Karpas-422 (cell line): ENCODE data around the gene TMEM240. TPM values are rescaled to one million over a fixed set of nuclear protein-coding genes. Genes with fewer than 3 reads are reported as not detected.
"Not testable (repeated sequence)": the region's sequence is repeated elsewhere in the genome, so short reads cannot be mapped to it uniquely, and the experiment has no call there.

Experiments used
- DNase-seq: peaks from one replicate; pipeline ENCODE4 v3.0.0-alpha.2; 2015
- H2AFZ ChIP-seq: fragments of 200-600 bp; sonication (generic); 2 replicates; pipeline ENCODE4 v1.6.1; 2014; ENCODE audit warnings: antibody characterized with exemption, low read length, mixed read lengths
- H3K27ac ChIP-seq: fragments of 200-600 bp; sonication (generic); 2 replicates; pipeline ENCODE4 v1.5.1; 2014; ENCODE audit warnings: mild to moderate bottlenecking, low read length, moderate library complexity
- H3K27me3 ChIP-seq: fragments of 200-600 bp; sonication (generic); 2 replicates; pipeline ENCODE4 v1.6.1; 2014; ENCODE audit warnings: low read length, mixed read lengths
- H3K36me3 ChIP-seq: fragments of 200-600 bp; sonication (generic); 2 replicates; pipeline ENCODE4 v1.6.1; 2014; ENCODE audit warnings: low read length, mixed read lengths; ENCODE audit not compliant: insufficient read depth
- H3K4me1 ChIP-seq: fragments of 200-600 bp; sonication (generic); 2 replicates; pipeline ENCODE4 v1.6.1; 2014; ENCODE audit warnings: mild to moderate bottlenecking, low read length, mixed read lengths
- H3K4me2 ChIP-seq: fragments of 200-600 bp; sonication (generic); 2 replicates; pipeline ENCODE4 v1.6.1; 2014; ENCODE audit warnings: low read length, low read depth, mild to moderate bottlenecking; ENCODE audit not compliant: poor library complexity, severe bottlenecking
- H3K4me3 ChIP-seq: fragments of 200-600 bp; sonication (generic); 2 replicates; pipeline ENCODE4 v1.5.1; 2014; ENCODE audit warnings: mild to moderate bottlenecking, antibody characterized with exemption, low read length, mixed read lengths
- H3K79me2 ChIP-seq: fragments of 200-600 bp; sonication (generic); 2 replicates; pipeline ENCODE4 v1.6.1; 2014; ENCODE audit warnings: mild to moderate bottlenecking, low read length, mixed read lengths
- H3K9ac ChIP-seq: fragments of 200-600 bp; sonication (generic); 2 replicates; pipeline ENCODE4 v1.6.0; 2014; ENCODE audit warnings: low read length
- H3K9me2 ChIP-seq: fragments of 200-600 bp; sonication (generic), shearing (Covaris generic); replicated peaks from 2 replicates; pipeline ENCODE4 v1.6.0; 2014; ENCODE audit warnings: mild to moderate bottlenecking, low read length, moderate library complexity; ENCODE audit not compliant: insufficient read depth
- H3K9me3 ChIP-seq: fragments of 300-700, 200-600 bp; sonication (generic); 2 replicates; pipeline ENCODE4 v1.6.1; 2014; ENCODE audit warnings: low read length, mixed read lengths
- H4K20me1 ChIP-seq: fragments of 200-600 bp; sonication (generic); 2 replicates; pipeline ENCODE4 v1.6.1; 2014; ENCODE audit warnings: mild to moderate bottlenecking, antibody characterized with exemption, low read length, low read depth; ENCODE audit not compliant: insufficient read depth
- total RNA-seq: library from RNA; depleted of rRNA; stranded (reverse); fragments of >200 nt; shearing (Covaris generic); gene quantifications from 2 replicates; pipeline ENCODE4 v1.2.3, GENCODE V29; 2014; ENCODE audit warnings: low replicate concordance

The TMEM240 gene
- total RNA-seq, 1 experiment from 2014 or later: not detected

DNA sequence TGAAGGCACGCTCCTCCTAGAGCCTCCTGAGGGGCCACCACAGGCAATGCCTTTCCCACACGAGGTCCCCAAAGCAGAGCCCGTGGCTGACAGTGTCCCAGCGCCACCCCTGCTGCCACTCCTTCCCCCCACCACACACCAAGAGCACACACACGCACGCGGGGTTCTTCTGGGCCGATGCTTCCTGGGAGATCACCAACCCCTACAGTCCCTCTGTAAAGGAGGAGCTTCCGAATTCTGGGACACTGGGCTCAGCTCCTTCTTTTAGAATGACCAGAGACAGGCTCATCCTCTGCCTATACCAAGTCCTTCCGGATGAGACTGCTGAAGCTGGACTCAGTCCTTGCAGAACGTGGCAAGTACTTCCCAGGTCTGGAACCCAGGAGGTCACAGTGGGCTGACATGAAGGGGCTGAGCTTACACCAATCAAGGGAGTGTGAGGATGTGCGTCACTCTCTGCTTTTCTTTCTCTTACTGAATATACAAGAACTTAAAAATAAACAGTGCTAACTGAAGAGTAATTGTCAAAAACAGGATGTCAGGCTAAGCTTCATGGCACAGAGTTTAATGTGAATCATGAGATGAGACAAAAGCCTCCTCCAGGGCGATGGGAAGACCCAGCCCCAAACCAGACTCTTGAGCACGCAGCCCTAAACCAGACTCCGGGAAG lies 21.5 kb upstream of the TMEM240 start:
- Histone ChIP-seq H3K4me1 (no peaks in the 10 kb centered on the region; the same call in 1 of the 2 replicates), H3K9me3 (no peaks in the 10 kb centered on the region), H4K20me1 (peaks cover 28% of the 10 kb centered on the region), H3K27me3 (no peaks in the 10 kb centered on the region), H3K9me2 (no peaks in the 10 kb centered on the region), H2AFZ (no peak overlapping the region), H3K4me2 (no peak overlapping the region), H3K36me3 (peaks cover 21% of the 10 kb centered on the region; the same call in 1 of the 2 replicates), H3K27ac (no peak overlapping the region), H3K9ac (no peak overlapping the region), H3K79me2 (peaks cover 42% of the 10 kb centered on the region), H3K4me3 (no peak overlapping the region)
- DNase-seq: no peak

DNA sequence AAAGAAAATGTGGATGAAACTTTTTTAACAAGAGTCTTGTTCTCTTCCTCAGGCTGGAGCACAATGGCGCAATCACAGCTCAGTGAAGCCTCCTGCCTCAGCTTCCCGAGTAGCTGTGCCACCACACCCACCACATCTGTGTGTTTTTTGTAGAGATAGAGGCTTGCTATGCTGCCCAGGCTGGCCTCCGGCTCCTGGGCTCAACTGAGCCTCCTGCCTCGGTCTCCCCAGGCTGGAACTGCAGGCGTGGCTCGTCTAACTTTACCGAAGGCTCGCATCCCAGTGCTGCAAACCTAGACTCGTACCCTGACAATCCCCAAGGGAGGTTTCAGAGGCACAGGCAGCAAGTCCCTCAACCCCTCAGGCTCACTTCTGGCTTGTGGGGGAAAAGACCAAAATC lies 19.8 kb upstream of the TMEM240 start:
- Histone ChIP-seq H3K4me2 (no peak overlapping the region), H3K9me3 (no peaks in the 10 kb centered on the region), H3K79me2 (peaks cover 25% of the 10 kb centered on the region), H3K36me3 (peaks cover 14% of the 10 kb centered on the region; the same call in 1 of the 2 replicates), H3K4me1 (no peaks in the 10 kb centered on the region; the same call in 1 of the 2 replicates), H4K20me1 (peaks cover 14% of the 10 kb centered on the region; the same call in 1 of the 2 replicates), H3K4me3 (no peak overlapping the region), H3K9ac (no peak overlapping the region), H3K27ac (no peak overlapping the region), H3K27me3 (no peaks in the 10 kb centered on the region), H2AFZ (no peak overlapping the region), H3K9me2 (no peaks in the 10 kb centered on the region)
- DNase-seq: no peak

- H3K4me2 ChIP-seq: no peak overlapping the region
- no peak for DNase-seq
- H3K9me3 ChIP-seq: no peaks in the 10 kb centered on the region
Observed at GRCh38 chr1:1559066-1559465, 18.6 kb upstream of the TMEM240 start.

GRCh38 chr1:1558591-1558990 lies 18.2 kb upstream of the TMEM240 start:
- Histone ChIP-seq H3K27ac (no peak overlapping the region), H3K9me3 (no peaks in the 10 kb centered on the region), H3K9ac (no peak overlapping the region), H3K36me3 (peaks cover 4% of the 10 kb centered on the region; the same call in 1 of the 2 replicates), H3K9me2 (no peaks in the 10 kb centered on the region), H3K4me2 (no peak overlapping the region), H3K4me1 (no peaks in the 10 kb centered on the region; the same call in 1 of the 2 replicates), H3K4me3 (no peak overlapping the region), H3K79me2 (peaks cover 15% of the 10 kb centered on the region; the same call in 1 of the 2 replicates), H3K27me3 (no peaks in the 10 kb centered on the region), H2AFZ (no peak overlapping the region), H4K20me1 (0 out of 2 replicates have a peak, but pooled peaks cover 6% of the 10 kb centered on the region)
- DNase-seq: no peak

More at GRCh38 chr1:1559066-1559465, 18.6 kb upstream of the TMEM240 start:
- Histone ChIP-seq H3K9ac (no peak overlapping the region), H3K4me3 (no peak overlapping the region), H4K20me1 (0 out of 2 replicates have a peak, but pooled peaks cover 6% of the 10 kb centered on the region), H3K9me2 (no peaks in the 10 kb centered on the region), H3K4me1 (no peaks in the 10 kb centered on the region; the same call in 1 of the 2 replicates), H3K27ac (no peak overlapping the region), H3K27me3 (no peaks in the 10 kb centered on the region), H2AFZ (no peak overlapping the region), H3K36me3 (peaks cover 7% of the 10 kb centered on the region; the same call in 1 of the 2 replicates), H3K79me2 (peaks cover 16% of the 10 kb centered on the region)

DNA sequence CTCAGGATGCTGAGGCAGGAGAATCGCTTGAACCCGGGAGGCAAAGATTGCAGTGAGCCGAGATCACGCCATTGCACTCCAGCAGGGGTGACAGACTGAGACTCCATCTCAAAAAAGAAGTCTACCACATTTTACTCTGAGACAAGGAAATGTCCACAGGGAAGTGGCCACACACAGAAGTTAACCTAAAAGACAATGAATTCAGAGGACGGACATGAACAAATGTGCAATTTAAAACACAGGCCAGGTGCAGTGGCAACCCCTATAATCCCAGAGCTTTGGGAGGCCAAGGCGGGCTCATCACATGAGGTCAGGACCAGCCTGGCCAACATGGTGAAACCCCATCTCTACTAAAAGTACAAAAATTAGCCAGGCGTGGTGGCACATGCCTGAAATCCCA lies 17.3 kb upstream of the TMEM240 start:
- not testable (repeated sequence) for H3K4me3 ChIP-seq, H3K9me2 ChIP-seq, H3K27ac ChIP-seq, H3K9ac ChIP-seq, H2AFZ ChIP-seq, H3K36me3 ChIP-seq, H3K4me1 ChIP-seq, H3K4me2 ChIP-seq, DNase-seq, H4K20me1 ChIP-seq, H3K27me3 ChIP-seq, H3K9me3 ChIP-seq
- peaks cover 15% of the 10 kb centered on the region; the same call in 1 of the 2 replicates for H3K79me2 ChIP-seq

- H3K4me2 ChIP-seq, H2AFZ ChIP-seq, H3K9me3 ChIP-seq, H3K27ac ChIP-seq, H3K27me3 ChIP-seq, DNase-seq, H3K9me2 ChIP-seq, H3K9ac ChIP-seq, H3K4me1 ChIP-seq, H3K36me3 ChIP-seq, H3K4me3 ChIP-seq, H4K20me1 ChIP-seq: not testable (repeated sequence)
- H3K79me2 ChIP-seq: peaks cover 13% of the 10 kb centered on the region; the same call in 1 of the 2 replicates
Observed at GRCh38 chr1:1556961-1557360, 16.5 kb upstream of the TMEM240 start.

DNA sequence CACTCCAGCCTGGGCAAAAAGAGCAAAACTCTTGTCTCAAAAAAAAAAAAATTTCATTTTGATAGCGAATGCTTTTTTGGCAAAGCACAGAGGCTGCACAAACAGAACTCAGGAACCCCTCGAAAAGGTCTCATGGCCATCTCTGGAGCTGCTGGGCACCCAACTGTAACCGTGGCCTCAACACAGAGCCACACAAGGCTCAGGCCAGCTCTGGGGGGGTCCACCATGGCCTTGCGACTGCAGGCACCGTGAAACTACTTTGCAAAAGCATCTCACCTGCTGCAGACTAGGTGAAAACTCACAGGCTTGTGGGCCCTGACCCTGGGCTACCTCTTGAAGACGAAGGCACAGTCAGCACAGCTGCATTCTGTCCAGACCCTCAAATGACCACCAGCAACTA lies 16.1 kb upstream of the TMEM240 start:
- DNase-seq: no peak
- Histone ChIP-seq H3K27me3 (no peaks in the 10 kb centered on the region), H3K27ac (no peak overlapping the region), H3K9me3 (no peaks in the 10 kb centered on the region), H3K4me3 (no peak overlapping the region), H3K4me1 (no peaks in the 10 kb centered on the region; the same call in 1 of the 2 replicates), H4K20me1 (peaks cover 9% of the 10 kb centered on the region; the same call in 1 of the 2 replicates), H3K4me2 (no peak overlapping the region), H3K9ac (no peak overlapping the region), H3K79me2 (0 out of 2 replicates have a peak, but pooled peaks cover 11% of the 10 kb centered on the region), H3K36me3 (no peaks in the 10 kb centered on the region), H3K9me2 (no peaks in the 10 kb centered on the region), H2AFZ (no peak overlapping the region)

GRCh38 chr1:1554926-1555915 lies 14.8 kb upstream of the TMEM240 start:
- DNase-seq: no peak
- Histone ChIP-seq H4K20me1 (peaks cover 7% of the 10 kb centered on the region; the same call in 1 of the 2 replicates), H3K27ac (no peak overlapping the region), H3K9me2 (no peaks in the 10 kb centered on the region), H3K79me2 (peaks cover 14% of the 10 kb centered on the region; the same call in 1 of the 2 replicates), H3K27me3 (no peaks in the 10 kb centered on the region), H3K4me2 (no peak overlapping the region), H2AFZ (no peak overlapping the region), H3K4me3 (no peak overlapping the region), H3K9ac (no peak overlapping the region), H3K9me3 (no peaks in the 10 kb centered on the region), H3K36me3 (no peaks in the 10 kb centered on the region), H3K4me1 (no peaks in the 10 kb centered on the region; the same call in 1 of the 2 replicates)
